Colonic mucosa (tissue), 4 donors: Measurements from ENCODE around the gene MYPOP. TPM values are rescaled to one million over a fixed set of nuclear protein-coding genes. Genes with fewer than 3 reads are reported as not detected.

Experiments
- DNase-seq: peaks from one replicate; pipeline ENCODE4 v3.0.0-alpha.2; 2020
- H3K27ac ChIP-seq: fragments of 200-600 bp; one replicate; pipeline ENCODE4 v1.8.0; 2021
- H3K27me3 ChIP-seq: fragments of 200-600 bp; one replicate; pipeline ENCODE4 v1.8.0; 2021
- H3K36me3 ChIP-seq: fragments of 200-600 bp; one replicate; pipeline ENCODE4 v1.8.0; 2021
- H3K4me1 ChIP-seq: fragments of 200-600 bp; one replicate; pipeline ENCODE4 v1.8.0; 2021; ENCODE audit warnings: mild to moderate bottlenecking
- H3K4me3 ChIP-seq: fragments of 200-600 bp; one replicate; pipeline ENCODE4 v1.8.0; 2021
- H3K9ac ChIP-seq, 2 donors: one replicate each; pipeline ENCODE4 v1.7.0; 2013; ENCODE audit warnings: control low read depth in 2 of 2, low read depth in 2 of 2, low read length in 2 of 2
- H3K9me3 ChIP-seq: fragments of 200-600 bp; one replicate; pipeline ENCODE4 v1.8.0; 2021
- intact Hi-C: fragments of 100-400 bp; cut with DNase I; formaldehyde crosslinking; loops from one replicate; pipeline ENCODE4 v1.14.1; 2022
- total RNA-seq, 2 donors: library from RNA; stranded (reverse); fragmentation: NEBNext Ultra II Directional in 1 of 2; extraction: Animal tissue kit (Norgen Biotek cat#: 25700) in 1 of 2; gene quantifications; one replicate each; pipeline ENCODE4 v1.2.1, GENCODE V29; 2021
- TF ChIP-seq, protein P1 (sequence below): fragments of 200-600 bp; IDR thresholded peaks from one replicate; pipeline ENCODE4 v1.8.0; 2022; ENCODE audit warnings: antibody characterized with exemption, mild to moderate bottlenecking
- donor health status: healthy.
- donor health status: DM: no; HTN: no; CAD: no.
- donor health status: DM: no; HTN: no; CAD: no.

Gene MYPOP
- total RNA-seq, 2 donors from 2014 or later = 8.9 to 9.0 TPM

GRCh38 chr19:45847663-45848062 is 54.8 kb downstream of the MYPOP start:
- DNase-seq = no peak
- H3K27ac ChIP-seq = no peak overlapping the region
- H3K9me3 ChIP-seq = no peaks in the 10 kb centered on the region
- H3K9ac ChIP-seq = no peak overlapping the region
- H3K27me3 ChIP-seq = no peaks in the 10 kb centered on the region
- peaks cover 25% of the 10 kb centered on the region for H3K36me3 ChIP-seq
- intact Hi-C loops = no loop called here
- H3K4me3 ChIP-seq = no peak overlapping the region
- TF ChIP-seq, protein P1, sequence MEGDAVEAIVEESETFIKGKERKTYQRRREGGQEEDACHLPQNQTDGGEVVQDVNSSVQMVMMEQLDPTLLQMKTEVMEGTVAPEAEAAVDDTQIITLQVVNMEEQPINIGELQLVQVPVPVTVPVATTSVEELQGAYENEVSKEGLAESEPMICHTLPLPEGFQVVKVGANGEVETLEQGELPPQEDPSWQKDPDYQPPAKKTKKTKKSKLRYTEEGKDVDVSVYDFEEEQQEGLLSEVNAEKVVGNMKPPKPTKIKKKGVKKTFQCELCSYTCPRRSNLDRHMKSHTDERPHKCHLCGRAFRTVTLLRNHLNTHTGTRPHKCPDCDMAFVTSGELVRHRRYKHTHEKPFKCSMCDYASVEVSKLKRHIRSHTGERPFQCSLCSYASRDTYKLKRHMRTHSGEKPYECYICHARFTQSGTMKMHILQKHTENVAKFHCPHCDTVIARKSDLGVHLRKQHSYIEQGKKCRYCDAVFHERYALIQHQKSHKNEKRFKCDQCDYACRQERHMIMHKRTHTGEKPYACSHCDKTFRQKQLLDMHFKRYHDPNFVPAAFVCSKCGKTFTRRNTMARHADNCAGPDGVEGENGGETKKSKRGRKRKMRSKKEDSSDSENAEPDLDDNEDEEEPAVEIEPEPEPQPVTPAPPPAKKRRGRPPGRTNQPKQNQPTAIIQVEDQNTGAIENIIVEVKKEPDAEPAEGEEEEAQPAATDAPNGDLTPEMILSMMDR = no peak
- no peaks in the 10 kb centered on the region for H3K4me1 ChIP-seq

- H3K36me3 ChIP-seq = peaks cover 9% of the 10 kb centered on the region
These were observed 60.2 kb downstream of the MYPOP start for GRCh38 chr19:45842198-45842597.

More at GRCh38 chr19:45842198-45842597, 60.2 kb downstream of the MYPOP start:
- TF ChIP-seq, protein P1 = no peak
- no peaks in the 10 kb centered on the region for H3K9me3 ChIP-seq
- intact Hi-C loops = no loop called here
- no peak for DNase-seq
- no peak overlapping the region for H3K4me3 ChIP-seq
- no peaks in the 10 kb centered on the region for H3K4me1 ChIP-seq
- H3K9ac ChIP-seq = no peak overlapping the region
- H3K27ac ChIP-seq = no peak overlapping the region
- H3K27me3 ChIP-seq = no peaks in the 10 kb centered on the region

Other genes with a start within 250 kb of the MYPOP start
- 1 to 10 TPM; 8.3 to 9.5 TPM for gene GIPR, start 234.4 kb downstream of the MYPOP start, total RNA-seq
- 100 to 1,000 TPM; 269 to 484 TPM for gene SNRPD2, start 210.7 kb downstream of the MYPOP start, total RNA-seq
- gene QPCTL, start 209.9 kb downstream of the MYPOP start, total RNA-seq = 10 to 100 TPM; 10.7 to 11.2 TPM
- 10 to 100 TPM; 28.3 to 28.8 TPM for gene FBXO46, start 171.7 kb downstream of the MYPOP start, total RNA-seq
- gene MEIOSIN, start 169.2 kb downstream of the MYPOP start, total RNA-seq = not detected
- gene SIX5, start 133.4 kb downstream of the MYPOP start, total RNA-seq = 10 to 100 TPM; 11.0 to 15.8 TPM
- gene DMPK, start 120.1 kb downstream of the MYPOP start, total RNA-seq = 10 to 100 TPM; 30.6 to 36.0 TPM
- gene DMWD, start 109.8 kb downstream of the MYPOP start, total RNA-seq = 10 to 100 TPM; 29.1 to 43.6 TPM
- under 1 TPM in 1 of 2 donors, not detected in 1; 0.12 TPM for gene RSPH6A, start 87.3 kb downstream of the MYPOP start, total RNA-seq
- 100 to 1,000 TPM in 1 of 2 donors, 10 to 100 TPM in 1; 55.7 to 101 TPM for gene SYMPK, start 39.5 kb downstream of the MYPOP start, total RNA-seq
- gene FOXA3, start 38.3 kb downstream of the MYPOP start, total RNA-seq = 10 to 100 TPM; 48.5 to 55.9 TPM
- 10 to 100 TPM; 20.3 to 29.7 TPM for gene IRF2BP1, start 16.5 kb downstream of the MYPOP start, total RNA-seq
- not detected for gene NANOS2, start 12.2 kb upstream of the MYPOP start, total RNA-seq
- 1 to 10 TPM in 1 of 2 donors, under 1 TPM in 1; 0.72 to 1.1 TPM for gene NOVA2, start 71.3 kb upstream of the MYPOP start, total RNA-seq
- gene CCDC61, start 92.9 kb upstream of the MYPOP start, total RNA-seq = 10 to 100 TPM; 14.4 to 32.2 TPM
- not detected for gene PGLYRP1, start 120.4 kb upstream of the MYPOP start, total RNA-seq
- gene IGFL4, start 138.4 kb upstream of the MYPOP start, total RNA-seq = not detected
- not detected for gene IGFL3, start 222.1 kb upstream of the MYPOP start, total RNA-seq
- 1 to 10 TPM in 1 of 2 donors, not detected in 1; 2.5 TPM for gene IGFL2, start 245.6 kb upstream of the MYPOP start, total RNA-seq